Measurements from ENCODE around the gene BID. TPM values are rescaled to one million over a fixed set of nuclear protein-coding genes. Genes with fewer than 3 reads are reported as not detected.
"Not testable (repeated sequence)": the region's sequence is repeated elsewhere in the genome, so short reads cannot be mapped to it uniquely, and the experiment has no call there.

The BID gene
- total RNA-seq, 1 experiment from 2014 or later: 44.4 TPM

- ChIA-PET POLR2A (ENCODE audit: unreplicated experiment) (no interaction called here), CTCF (no interaction called here)
- Histone ChIP-seq H3K4me2 (no peak overlapping the region), H3K79me2 (ENCODE audit: low read depth) (no peaks in the 10 kb centered on the region), H2AFZ (no peak overlapping the region), H4K20me1 (ENCODE audit: insufficient read depth) (no peaks in the 10 kb centered on the region), H3K4me3 (no peak overlapping the region), H3K36me3 (ENCODE audit: low read depth) (no peaks in the 10 kb centered on the region), H3K27me3 (ENCODE audit: insufficient read depth, low read depth) (no peaks in the 10 kb centered on the region), H3F3A (ENCODE audit: insufficient read depth, low read depth) (peaks cover 5% of the 10 kb centered on the region; the same call in 1 of the 2 replicates), H3K9me3 (ENCODE audit: insufficient read depth, low read depth) (no peaks in the 10 kb centered on the region), H3K27ac (no peak overlapping the region), H3K9me2 (ENCODE audit: insufficient read depth) (no peaks in the 10 kb centered on the region), H3K4me1 (replicated peaks; ENCODE audit: insufficient read depth) (peaks cover 4% of the 10 kb centered on the region)
- no TSS peak for BruUV-seq (replicated peaks)
- intact Hi-C loops (cut with micrococcal nuclease; ENCODE audit: unreplicated experiment): no loop called here
- TF ChIP-seq EZH2 (IDR thresholded peaks at IDR 0.05; ENCODE audit: low read depth) (no peak), CTCF (conservative IDR thresholded peaks at IDR 0.05) (no peak)
- no peak for DNase-seq
Measured at GRCh38 chr22:17700778-17701177, 73.5 kb downstream of the BID start.

- TF ChIP-seq CTCF (conservative IDR thresholded peaks at IDR 0.05) (no peak), EZH2 (IDR thresholded peaks at IDR 0.05; ENCODE audit: low read depth) (no peak)
- Histone ChIP-seq H2AFZ (no peak overlapping the region), H3K4me2 (no peak overlapping the region), H3K27ac (no peak overlapping the region), H4K20me1 (ENCODE audit: insufficient read depth) (no peaks in the 10 kb centered on the region), H3K4me1 (replicated peaks; ENCODE audit: insufficient read depth) (no peaks in the 10 kb centered on the region), H3K9me3 (ENCODE audit: insufficient read depth, low read depth) (no peaks in the 10 kb centered on the region), H3K79me2 (ENCODE audit: low read depth) (no peaks in the 10 kb centered on the region), H3K4me3 (no peak overlapping the region), H3K9me2 (ENCODE audit: insufficient read depth) (no peaks in the 10 kb centered on the region), H3K27me3 (ENCODE audit: insufficient read depth, low read depth) (no peaks in the 10 kb centered on the region), H3F3A (ENCODE audit: insufficient read depth, low read depth) (no peaks in the 10 kb centered on the region), H3K36me3 (ENCODE audit: low read depth) (no peaks in the 10 kb centered on the region)
- ChIA-PET CTCF (no interaction called here), POLR2A (ENCODE audit: unreplicated experiment) (no interaction called here)
- DNase-seq: no peak
- intact Hi-C loops (cut with micrococcal nuclease; ENCODE audit: unreplicated experiment): no loop called here
- no TSS peak for BruUV-seq (replicated peaks)
Measured at GRCh38 chr22:17699696-17700340, 74.5 kb downstream of the BID start.

GRCh38 chr22:17698948-17699347 lies 75.3 kb downstream of the BID start:
- Histone ChIP-seq H3K27ac (no peak overlapping the region), H3K27me3 (ENCODE audit: insufficient read depth, low read depth) (no peaks in the 10 kb centered on the region), H3K9me3 (ENCODE audit: insufficient read depth, low read depth) (no peaks in the 10 kb centered on the region), H3K79me2 (ENCODE audit: low read depth) (no peaks in the 10 kb centered on the region), H3K4me1 (replicated peaks; ENCODE audit: insufficient read depth) (no peaks in the 10 kb centered on the region), H4K20me1 (ENCODE audit: insufficient read depth) (no peaks in the 10 kb centered on the region), H3K4me2 (no peak overlapping the region), H3K36me3 (ENCODE audit: low read depth) (no peaks in the 10 kb centered on the region), H2AFZ (no peak overlapping the region), H3F3A (ENCODE audit: insufficient read depth, low read depth) (no peaks in the 10 kb centered on the region), H3K4me3 (no peak overlapping the region), H3K9me2 (ENCODE audit: insufficient read depth) (no peaks in the 10 kb centered on the region)
- BruUV-seq (replicated peaks): no TSS peak
- no peak for DNase-seq
- intact Hi-C loops (cut with micrococcal nuclease; ENCODE audit: unreplicated experiment): no loop called here
- POLR2A ChIA-PET (ENCODE audit: unreplicated experiment): no interaction called here
- no peak for TF ChIP-seq EZH2 (IDR thresholded peaks at IDR 0.05; ENCODE audit: low read depth)
- TF ChIP-seq CTCF (conservative IDR thresholded peaks at IDR 0.05): no peak
- CTCF ChIA-PET: no interaction called here

GRCh38 chr22:17698276-17698675 lies 76.0 kb downstream of the BID start:
- H3F3A ChIP-seq (ENCODE audit: insufficient read depth, low read depth); H2AFZ ChIP-seq; H3K27ac ChIP-seq; H3K4me3 ChIP-seq; POLR2A ChIA-PET (ENCODE audit: unreplicated experiment); H3K9me3 ChIP-seq (ENCODE audit: insufficient read depth, low read depth); H3K9me2 ChIP-seq (ENCODE audit: insufficient read depth); DNase-seq; BruUV-seq (replicated peaks); intact Hi-C loops (cut with micrococcal nuclease; ENCODE audit: unreplicated experiment); H3K36me3 ChIP-seq (ENCODE audit: low read depth); H3K4me1 ChIP-seq (replicated peaks; ENCODE audit: insufficient read depth); H3K27me3 ChIP-seq (ENCODE audit: insufficient read depth, low read depth); H3K79me2 ChIP-seq (ENCODE audit: low read depth); CTCF ChIA-PET; H4K20me1 ChIP-seq (ENCODE audit: insufficient read depth); H3K4me2 ChIP-seq: not testable (repeated sequence)

GRCh38 chr22:17697196-17697595 lies 77.1 kb downstream of the BID start:
- H3K79me2 ChIP-seq (ENCODE audit: low read depth); H3K4me3 ChIP-seq; H4K20me1 ChIP-seq (ENCODE audit: insufficient read depth); H3K4me1 ChIP-seq (replicated peaks; ENCODE audit: insufficient read depth); H3K36me3 ChIP-seq (ENCODE audit: low read depth); H3K9me3 ChIP-seq (ENCODE audit: insufficient read depth, low read depth); H3K27me3 ChIP-seq (ENCODE audit: insufficient read depth, low read depth); H3K27ac ChIP-seq; POLR2A ChIA-PET (ENCODE audit: unreplicated experiment); intact Hi-C loops (cut with micrococcal nuclease; ENCODE audit: unreplicated experiment); BruUV-seq (replicated peaks); DNase-seq; H3F3A ChIP-seq (ENCODE audit: insufficient read depth, low read depth); H3K4me2 ChIP-seq; H3K9me2 ChIP-seq (ENCODE audit: insufficient read depth); CTCF ChIA-PET; H2AFZ ChIP-seq: not testable (repeated sequence)

Data from PC-9 (cell line).